Limb (tissue), 2 donors: ENCODE results near the gene MYF5.

Experiments
- DNase-seq, 2 donors: peaks; one replicate each; pipeline ENCODE4 v3.0.0-alpha.2; 2016; ENCODE audit errors: extremely low spot score in 2 of 2

The MYF5 gene

DNA sequence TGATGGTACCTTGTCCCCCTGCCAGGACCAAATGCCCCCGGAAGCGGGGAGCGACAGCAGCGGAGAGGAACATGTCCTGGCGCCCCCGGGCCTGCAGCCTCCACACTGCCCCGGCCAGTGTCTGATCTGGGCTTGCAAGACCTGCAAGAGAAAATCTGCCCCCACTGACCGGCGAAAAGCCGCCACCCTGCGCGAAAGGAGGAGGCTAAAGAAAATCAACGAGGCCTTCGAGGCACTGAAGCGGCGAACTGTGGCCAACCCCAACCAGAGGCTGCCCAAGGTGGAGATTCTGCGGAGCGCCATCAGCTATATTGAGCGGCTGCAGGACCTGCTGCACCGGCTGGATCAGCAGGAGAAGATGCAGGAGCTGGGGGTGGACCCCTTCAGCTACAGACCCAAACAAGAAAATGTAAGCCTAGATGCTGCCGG is 8.9 kb upstream of the MYF5 start:
- no peak for DNase-seq

DNA sequence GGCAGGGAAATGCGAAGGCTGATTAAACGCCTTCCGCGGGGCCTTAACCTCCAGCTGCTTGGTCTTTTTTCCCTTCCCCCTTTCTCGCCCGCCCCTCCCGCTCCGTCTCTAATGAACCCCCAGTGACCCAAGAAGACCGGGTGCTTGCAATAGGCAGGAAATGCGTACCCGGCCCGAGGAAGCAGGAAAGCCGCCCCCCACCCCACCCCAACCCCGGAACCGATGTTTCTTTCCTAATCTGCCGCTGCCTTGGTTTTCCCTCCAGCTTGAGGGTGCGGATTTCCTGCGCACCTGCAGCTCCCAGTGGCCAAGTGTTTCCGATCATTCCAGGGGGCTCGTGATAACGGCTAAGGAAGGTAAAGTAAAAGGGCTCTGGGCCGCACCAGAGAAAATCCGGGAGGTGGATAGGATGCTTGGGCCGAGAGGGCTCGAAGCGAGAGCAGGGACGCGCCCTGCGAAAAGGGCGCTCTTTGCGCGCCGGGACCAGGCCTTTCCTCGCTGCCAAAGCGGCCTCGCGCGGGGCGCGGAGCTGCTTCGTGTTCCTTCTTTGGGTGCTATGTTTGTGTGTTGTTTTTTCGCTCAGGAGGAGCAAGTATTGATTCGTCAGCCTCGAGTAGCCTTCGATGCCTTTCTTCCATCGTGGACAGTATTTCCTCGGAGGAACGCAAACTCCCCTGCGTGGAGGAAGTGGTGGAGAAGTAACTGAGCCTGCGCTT is 8.3 kb upstream of the MYF5 start:
- DNase-seq: peak in 1 of 2 donors; percentile 66

DNA sequence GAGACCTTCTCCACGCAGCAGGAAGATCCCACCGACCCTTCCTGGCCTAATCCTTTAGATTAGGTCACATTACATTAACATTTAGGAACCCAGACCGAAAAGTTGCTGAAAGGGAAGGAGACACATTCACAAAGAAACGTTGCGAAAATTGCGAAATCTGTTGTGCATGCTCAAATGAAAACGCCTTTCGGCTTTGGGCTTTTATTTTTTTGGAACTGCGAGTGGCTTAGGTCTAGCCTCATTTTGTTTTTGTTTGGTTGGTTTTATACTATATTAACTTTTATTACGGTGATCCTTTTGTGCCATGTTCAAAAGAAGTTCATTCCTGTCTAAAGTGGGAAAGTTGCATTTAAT is 7.8 kb upstream of the MYF5 start:
- DNase-seq: no peak

DNA sequence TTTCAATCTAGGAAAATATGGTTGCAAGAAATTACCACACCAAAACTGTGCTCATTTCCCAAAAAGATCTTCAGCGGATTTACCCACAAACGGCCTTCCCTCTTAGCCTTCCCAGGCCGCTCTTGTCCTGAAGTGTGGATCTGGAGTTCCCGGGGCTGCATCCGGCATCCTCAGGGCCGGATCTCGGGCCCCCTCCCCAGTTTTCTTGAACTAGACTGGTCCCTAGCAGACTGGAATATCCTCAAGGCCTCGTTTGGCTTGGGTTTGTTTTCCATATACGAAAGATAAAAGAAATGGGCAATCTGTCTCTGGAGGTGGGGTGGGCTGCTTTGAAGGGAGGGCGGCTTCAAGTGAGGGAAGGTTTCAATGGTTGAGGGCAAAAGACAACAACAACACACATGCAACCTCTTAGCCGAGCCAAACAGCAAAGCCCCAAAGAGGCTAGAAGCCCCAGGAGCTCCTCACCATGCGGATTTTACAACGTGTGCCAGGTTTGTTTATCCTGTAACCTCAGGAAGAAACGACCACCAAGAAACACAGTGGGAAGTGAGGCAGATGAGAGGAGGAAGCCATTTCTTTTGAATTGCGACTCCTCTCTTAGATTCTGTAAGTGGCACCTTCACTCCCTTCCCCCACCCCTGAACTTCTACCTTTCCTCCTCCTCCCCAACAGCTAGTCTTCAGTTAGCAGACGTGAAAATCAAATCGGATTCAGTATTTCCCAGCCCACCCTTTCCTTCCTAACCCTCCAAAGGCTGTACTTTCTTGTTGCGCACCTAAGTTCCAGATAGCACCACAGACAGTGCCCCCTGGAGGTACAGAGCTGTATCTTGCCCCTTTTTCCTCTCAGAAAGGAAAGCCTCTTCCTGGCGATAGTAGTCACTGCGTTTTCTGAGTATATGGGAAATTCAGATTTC is 6.6 kb upstream of the MYF5 start:
- peak in 1 of 2 donors; percentile 57 for DNase-seq

GRCh38 chr12:80710727-80711449 is 5.8 kb upstream of the MYF5 start:
- DNase-seq: no peak

DNA sequence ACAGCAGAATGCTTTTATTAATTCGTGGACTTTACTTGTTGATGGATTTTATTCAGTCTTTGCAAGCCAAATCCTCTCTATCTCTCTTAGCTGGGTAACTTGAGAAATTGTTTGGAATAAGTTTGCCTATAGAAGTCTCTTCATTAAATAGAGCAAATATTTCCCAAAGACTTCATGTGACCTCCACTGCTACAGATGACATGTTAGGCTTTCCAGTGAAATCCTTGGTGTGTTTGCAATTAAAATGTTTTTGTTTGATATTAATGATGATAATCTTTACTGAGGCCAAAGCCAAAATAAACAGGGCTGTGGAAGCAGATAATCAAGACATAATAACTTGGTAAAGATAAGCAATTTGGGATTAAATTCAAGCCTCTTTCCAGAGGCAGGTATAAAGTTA is 4.8 kb upstream of the MYF5 start:
- DNase-seq: no peak

DNA sequence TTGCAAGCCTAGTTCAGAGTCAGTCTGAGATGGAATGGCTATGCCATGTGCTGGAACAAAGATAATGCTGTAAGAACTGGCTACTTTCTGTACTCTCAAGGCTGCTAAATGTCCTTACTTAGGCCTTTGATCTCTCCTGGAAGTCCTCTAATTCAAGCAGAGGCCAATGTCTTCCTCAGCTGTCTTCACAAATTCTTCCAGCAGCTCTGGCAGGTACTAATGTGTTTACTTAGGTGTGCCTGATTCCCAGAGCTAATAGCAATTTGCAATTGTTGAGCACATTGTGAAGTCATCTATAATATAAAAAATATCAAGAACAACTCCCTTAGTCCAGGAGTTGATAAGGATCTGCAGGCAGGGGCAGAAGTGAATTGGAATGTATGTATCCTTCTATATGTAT is 3.8 kb upstream of the MYF5 start:
- DNase-seq: no peak

DNA sequence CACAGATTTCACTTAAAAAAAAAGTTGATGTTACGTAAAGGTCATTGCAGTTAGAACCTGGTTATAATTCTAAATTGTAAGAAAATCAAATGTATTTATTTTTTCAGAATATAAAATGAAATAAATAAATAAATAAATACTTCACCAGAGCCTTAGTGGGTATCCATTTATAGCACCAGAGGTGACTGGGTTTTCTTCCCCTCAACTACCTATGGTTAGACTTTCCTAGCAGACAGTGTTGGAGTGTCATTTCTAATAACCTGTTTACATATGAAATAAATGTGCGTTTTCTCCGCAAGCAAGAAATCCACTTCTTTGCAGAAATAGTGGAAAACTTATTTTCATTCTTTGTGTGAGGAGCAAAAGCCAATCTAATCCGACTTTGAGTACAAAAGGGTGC is 3.3 kb upstream of the MYF5 start:
- DNase-seq: no peak

- DNase-seq: no peak
Measured at GRCh38 chr12:80714055-80714454, 2.7 kb upstream of the MYF5 start.

DNA sequence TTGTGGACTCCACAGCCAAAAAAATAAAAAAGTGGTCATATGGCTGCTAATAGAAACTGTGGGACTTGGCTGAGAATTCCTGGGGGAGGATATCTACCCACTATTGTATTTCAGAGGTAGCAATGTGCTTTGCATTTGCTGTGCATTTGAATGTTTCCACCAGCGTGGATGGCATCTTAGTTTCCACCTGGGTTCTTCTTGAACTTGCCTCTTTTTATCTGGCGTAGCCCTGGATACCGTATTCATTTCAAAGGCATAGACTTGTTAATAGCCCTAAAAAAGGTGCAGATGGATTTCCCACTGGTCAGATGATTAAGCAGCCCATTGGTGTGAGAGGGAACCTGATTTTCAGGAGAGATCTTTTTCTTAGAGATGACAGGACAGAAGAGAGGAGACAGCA is 1.9 kb upstream of the MYF5 start:
- no peak for DNase-seq

DNA sequence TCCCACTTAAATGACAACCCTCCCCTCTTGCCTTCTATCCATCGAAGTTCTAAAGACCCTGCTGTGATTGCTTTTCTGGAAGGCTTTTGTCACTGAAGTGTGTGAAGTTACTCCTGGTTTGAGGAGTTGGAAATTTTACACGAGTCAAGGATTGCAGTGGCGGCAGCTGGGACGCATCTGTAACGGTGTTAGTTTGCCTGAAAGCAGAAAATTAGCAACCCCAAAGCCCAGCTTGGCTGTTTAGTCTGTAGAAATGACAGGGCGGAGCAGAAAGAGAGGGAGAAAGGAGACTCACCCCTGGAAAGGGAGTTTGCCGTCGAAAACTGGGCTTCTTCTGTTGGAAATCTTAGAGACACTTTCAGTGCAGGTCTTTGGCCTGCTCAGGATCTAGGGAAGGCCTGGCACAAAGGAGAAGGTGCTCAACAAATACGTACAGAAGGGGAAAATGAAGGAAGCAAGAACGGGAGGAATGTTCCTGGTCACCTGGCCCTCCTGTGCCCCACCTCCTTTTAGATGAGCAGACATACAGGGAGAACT is 931 bp upstream of the MYF5 start:
- no peak for DNase-seq

DNA sequence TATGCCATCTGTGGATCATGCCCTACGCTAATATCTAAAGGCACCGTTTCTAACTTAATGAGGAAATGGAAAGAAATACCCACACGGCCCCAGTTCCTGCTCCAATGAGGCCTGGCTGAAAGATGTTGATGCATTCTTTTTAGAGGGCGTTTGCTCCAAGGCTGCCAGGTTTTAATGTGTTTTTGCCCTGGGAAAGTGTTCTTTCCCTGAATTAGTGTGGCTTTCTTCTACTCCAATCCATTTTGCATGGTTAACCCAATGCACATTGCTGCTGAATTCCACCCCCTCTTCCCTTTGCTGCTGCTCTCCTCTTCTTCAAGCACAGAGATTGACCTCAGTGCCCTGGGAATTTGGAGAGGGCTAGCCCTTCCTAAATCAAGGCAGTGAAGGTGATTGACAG is 1.1 kb downstream of the MYF5 start:
- DNase-seq: no peak

GRCh38 chr12:80720516-80720915 is 3.8 kb downstream of the MYF5 start:
- DNase-seq: no peak

GRCh38 chr12:80721326-80721725 is 4.6 kb downstream of the MYF5 start:
- DNase-seq: no peak

DNA sequence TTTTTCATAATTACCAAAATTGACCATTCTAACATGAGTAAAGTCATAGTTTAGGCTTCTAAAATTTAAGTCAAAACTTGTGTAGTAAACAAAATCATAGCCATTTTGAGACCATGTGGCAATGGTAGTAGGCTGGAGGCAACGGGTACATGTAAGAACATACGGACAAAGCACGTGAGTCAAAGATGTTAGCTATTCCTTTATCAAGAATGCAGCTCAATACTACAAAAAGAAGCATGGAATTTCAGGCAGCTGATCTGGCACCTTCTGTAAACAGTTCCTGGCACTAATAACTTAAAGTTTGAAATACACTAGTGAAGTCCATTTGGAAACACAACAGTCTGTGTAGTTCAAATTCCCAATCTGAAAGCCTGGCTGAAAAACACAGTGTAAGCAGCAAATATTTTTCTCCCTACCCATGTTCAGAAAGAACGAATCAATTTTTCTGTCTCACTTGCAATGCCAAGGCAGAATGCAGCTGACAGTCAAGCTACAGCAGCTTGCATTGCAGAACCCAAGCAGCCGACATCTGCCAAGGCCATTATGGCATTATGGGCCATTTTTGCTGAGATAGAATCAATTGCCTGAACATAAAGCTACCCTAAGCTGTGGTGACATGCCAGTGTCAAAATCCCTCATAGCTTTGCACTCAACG is 29.3 kb downstream of the MYF5 start:
- peak in 1 of 2 donors; percentile 32 for DNase-seq

GRCh38 chr12:80747800-80748199 is 31.1 kb downstream of the MYF5 start:
- DNase-seq: no peak

- DNase-seq: peak in 1 of 2 donors; percentile 51
Measured at GRCh38 chr12:80749456-80749855, 32.7 kb downstream of the MYF5 start.

DNA sequence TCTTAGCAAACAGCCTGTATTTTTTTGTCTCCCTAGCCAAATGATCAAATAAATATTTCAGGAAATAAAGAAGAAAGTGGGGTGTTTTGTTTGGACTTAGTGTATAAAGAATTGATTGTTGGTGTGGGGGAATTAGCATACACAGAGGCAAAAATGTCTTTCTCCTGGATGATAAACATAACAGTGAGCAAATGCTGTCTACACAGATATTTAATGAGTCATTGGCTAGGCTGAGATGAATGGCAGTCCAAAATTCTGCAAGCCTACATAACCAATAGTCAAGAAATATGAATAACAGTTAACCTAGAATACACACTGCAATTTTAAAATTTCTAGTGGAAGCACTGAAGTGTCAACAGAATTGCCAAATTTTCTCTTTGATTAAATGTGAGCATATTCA is 35.8 kb downstream of the MYF5 start:
- no peak for DNase-seq

DNA sequence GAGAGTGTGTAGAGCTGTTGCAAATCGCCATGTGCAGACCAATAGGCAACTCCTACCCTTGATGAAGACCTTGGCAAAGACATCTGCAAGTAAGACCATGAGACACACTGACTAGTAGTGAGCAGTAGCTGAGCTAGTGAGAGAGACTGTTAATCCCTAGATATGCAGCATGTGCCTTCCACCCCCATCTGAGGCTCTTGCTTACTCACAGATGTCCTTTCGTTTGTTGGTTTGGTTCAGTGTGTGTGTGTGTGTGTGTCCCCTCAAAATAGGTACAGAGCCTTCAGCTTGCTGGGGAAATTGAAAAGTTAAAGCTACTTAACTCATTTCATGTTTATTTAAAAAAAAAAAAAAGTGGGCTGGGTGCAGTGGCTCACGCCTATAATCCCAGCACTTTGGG is 37.6 kb downstream of the MYF5 start:
- DNase-seq: no peak

DNA sequence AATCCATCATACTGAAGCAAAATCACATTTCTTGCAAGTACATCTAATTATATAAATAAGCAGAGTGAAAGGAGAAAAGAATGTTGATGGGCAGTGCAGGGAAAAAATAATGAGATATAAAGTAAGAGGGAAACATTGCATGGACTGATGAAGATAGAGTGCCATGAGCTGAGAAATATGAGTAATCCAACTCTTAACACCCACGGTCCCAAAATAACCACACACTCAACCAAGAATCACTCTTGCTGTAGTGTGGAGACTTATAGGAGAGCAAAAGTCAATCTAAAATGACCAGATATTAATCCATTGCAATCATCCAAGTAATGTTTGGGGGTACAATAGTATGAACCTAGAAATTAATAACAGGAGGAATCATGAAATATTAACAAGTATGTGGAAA is 40.2 kb downstream of the MYF5 start:
- DNase-seq: no peak

- DNase-seq: no peak
Measured at GRCh38 chr12:80761838-80762237, 45.1 kb downstream of the MYF5 start.
